K562 (cell line): ENCODE data around the gene ANTXRL. TPM values are rescaled to one million over a fixed set of nuclear protein-coding genes. Genes with fewer than 3 reads are reported as not detected.
A peak's percentile ranks its signal among the peaks of the same experiment; 100 is the strongest.
"Not testable (repeated sequence)": the region's sequence is repeated elsewhere in the genome, so short reads cannot be mapped to it uniquely, and the experiment has no call there.

Experiments
- ATAC-seq: fragments of 200-7000 bp; cut with Tn5 transposase; 3 replicates; pipeline ENCODE4 v1.9.1; 2020; ENCODE audit warnings: moderate library complexity
- BruUV-seq: library from RNA; stranded (reverse); fragments of 400-500 nt; replicated peaks from 2 replicates; lab custom pipeline; 2021; lab: Mats Ljungman, UMichigan
- CTCF ChIA-PET: fragments of 300-600 bp; formaldehyde crosslinking; extraction: SDS; loops from one replicate; lab custom pipeline; 2021; ENCODE audit warnings: low intra/inter-chr PET ratio; lab: Yijun Ruan, JAX
- POLR2A ChIA-PET: fragments of 300-600, 350-650 bp; sonication (Branson Sonifier 250); formaldehyde crosslinking; extraction: SDS; loops from one replicate; lab custom pipeline; 2021; ENCODE audit warnings: antibody characterized with exemption, inconsistent platforms; lab: Yijun Ruan, JAX
- DNase-seq, 4 experiments: peaks; one replicate each; pipeline versions ENCODE4 v3.0.0 to v3.0.0-alpha.2; 2011 to 2018; ENCODE audit warnings: low spot score in 3 of 4, mixed read lengths in 3 of 4; ENCODE audit errors: extremely low read depth in 1 of 4
- FAIRE-seq: peaks from 2 replicates; lab custom pipeline; 2011; peaks lifted over from hg19 to GRCh38; lab: Jason Lieb, UNC
- H2AFZ ChIP-seq: 2 replicates; pipeline ENCODE4 v1.6.0; 2011; ENCODE audit warnings: low read depth, low read length, control low read depth, inconsistent platforms
- H3K27ac ChIP-seq: fragments of 200-600 bp; 3 replicates; pipeline ENCODE4 v1.8.0; 2011; ENCODE audit warnings: low read depth, mild to moderate bottlenecking, control low read depth, inconsistent platforms, low read length, moderate library complexity, mixed read lengths; ENCODE audit errors: extremely low read depth
- H3K27me3 ChIP-seq, 2 experiments: fragments of 300-600 bp in 1 of 2; 2 replicates in 1 of 2; 3 replicates in 1 of 2; pipeline versions ENCODE4 v1.6.0 to v1.8.0; 2011; ENCODE audit warnings: inconsistent platforms in 2 of 2, low read length in 2 of 2, mild to moderate bottlenecking in 1 of 2, mixed read lengths in 1 of 2, moderate library complexity in 1 of 2; ENCODE audit not compliant: control insufficient read depth in 2 of 2, insufficient read depth in 2 of 2
- H3K36me3 ChIP-seq: fragments of 300-600 bp; 3 replicates; pipeline ENCODE4 v1.8.0; 2011; ENCODE audit warnings: mild to moderate bottlenecking, low read length, inconsistent platforms; ENCODE audit not compliant: control insufficient read depth, insufficient read depth
- H3K4me1 ChIP-seq, 2 experiments: fragments of 200-600 bp in 1 of 2; replicated peaks in 1 of 2; 2 replicates in 1 of 2; 3 replicates in 1 of 2; pipeline versions ENCODE4 v1.5.1 to v1.8.0; 2011; ENCODE audit warnings: inconsistent platforms in 2 of 2, low read length in 2 of 2, mild to moderate bottlenecking in 1 of 2, mixed read lengths in 1 of 2, moderate library complexity in 1 of 2; ENCODE audit not compliant: control insufficient read depth in 2 of 2, insufficient read depth in 2 of 2
- H3K4me2 ChIP-seq: 2 replicates; pipeline ENCODE4 v1.6.1; 2011; ENCODE audit warnings: low read length, control low read depth, inconsistent platforms, mixed read lengths; ENCODE audit not compliant: insufficient read depth
- H3K4me3 ChIP-seq: fragments of 200-600 bp; sonication (generic), shearing (Covaris generic); 2 replicates; pipeline ENCODE4 v1.5.1; 2016; ENCODE audit warnings: control low read depth, inconsistent platforms
- H3K79me2 ChIP-seq: fragments of 200-600 bp; 3 replicates; pipeline ENCODE4 v1.8.0; 2011; ENCODE audit warnings: low read length, inconsistent platforms; ENCODE audit not compliant: control insufficient read depth, insufficient read depth
- H3K9ac ChIP-seq, 2 experiments: 2 replicates each; pipeline versions ENCODE4 v1.6.0 to v1.6.1; 2011; ENCODE audit warnings: low read depth in 2 of 2, low read length in 2 of 2, control low read depth in 1 of 2, inconsistent platforms in 1 of 2, mild to moderate bottlenecking in 1 of 2, mixed read lengths in 1 of 2; ENCODE audit not compliant: insufficient read depth in 1 of 2
- H3K9me1 ChIP-seq: one replicate; pipeline ENCODE4 v1.6.0; 2011; ENCODE audit warnings: inconsistent platforms, mild to moderate bottlenecking, low read length, moderate library complexity; ENCODE audit not compliant: control insufficient read depth, insufficient read depth
- H3K9me3 ChIP-seq: replicated peaks from 2 replicates; pipeline ENCODE4 v1.5.1; 2011; ENCODE audit warnings: low read depth, low read length, inconsistent platforms; ENCODE audit not compliant: control insufficient read depth, insufficient read depth
- H4K20me1 ChIP-seq: replicated peaks from 2 replicates; pipeline ENCODE4 v1.6.1; 2011; ENCODE audit warnings: low read length, inconsistent platforms, mixed read lengths; ENCODE audit not compliant: control insufficient read depth, insufficient read depth
- BHLHE40 ChIP-seq: IDR thresholded peaks from 2 replicates; pipeline ENCODE4 v1.6.1; 2011; ENCODE audit warnings: low read length, improper control_type of control experiment
- HINFP ChIP-seq: fragments of 450-650 bp; conservative IDR thresholded peaks from 2 replicates; pipeline ENCODE4 v1.6.1; 2016; ENCODE audit warnings: missing genetic modification characterization, low read depth, mild to moderate bottlenecking, control low read depth, missing compliant biosample characterization
- XRCC5 ChIP-seq: fragments of 200-400 bp; formaldehyde crosslinking; IDR thresholded peaks from 2 replicates; pipeline ENCODE4 v1.6.1; 2017; ENCODE audit warnings: low read depth, mild to moderate bottlenecking, low read length
- ZNF609 ChIP-seq: sonication (generic); formaldehyde crosslinking; IDR thresholded peaks from 2 replicates; pipeline ENCODE4 v1.8.1; 2023; ENCODE audit warnings: missing genetic modification reagents, mild to moderate bottlenecking, borderline replicate concordance
- WGBS: fragments of 100-300 bp; shearing (Covaris generic); methylation state at CpG from one replicate; pipeline ENCODE4 v1.1.6; 2016; ENCODE audit warnings: low coverage, mixed read lengths; ENCODE audit not compliant: insufficient coverage; ENCODE audit errors: missing lambda C conversion rate; 5-methylcytosine and 5-hydroxymethylcytosine counted together
- in situ Hi-C: fragments of 300-500 bp; cut with MboI; formaldehyde crosslinking; loops from 4 replicates; pipeline ENCODE4 v1.15.0; 2018; ENCODE audit warnings: inconsistent platforms, mixed read lengths
- intact Hi-C: fragments of 100-400 bp; cut with micrococcal nuclease; formaldehyde crosslinking; loops from 2 replicates; pipeline ENCODE4 v1.14.2; 2022
- polyA plus RNA-seq, 8 experiments: library from polyadenylated mRNA; depleted of rRNA in 4 of 8; stranded (reverse) in 5 of 8; unstranded in 3 of 8; fragments of >200 nt; fragmentation: Nextera tagmentation in 2 of 8; fragmentation: Illumina TruSeq in 1 of 8; extraction: Ambion mirVana in 2 of 8; extraction: Trizol in 1 of 8; gene quantifications; 2 replicates each; pipeline versions ENCODE4 v1.2.1 to v1.2.3, GENCODE V29; 2011 to 2014; ENCODE audit warnings: inconsistent platforms in 1 of 8, missing spikeins in 1 of 8
- total RNA-seq, 7 experiments: library from RNA; depleted of rRNA in 6 of 7; stranded (reverse); fragments of >200 nt in 6 of 7; fragmentation: Illumina TruSeq in 2 of 7; extraction: Trizol in 2 of 7; gene quantifications; 2 replicates each; pipeline versions ENCODE4 v1.2.1 to v1.2.3, GENCODE V29; 2011 to 2021; ENCODE audit warnings: low replicate concordance in 1 of 7

Gene ANTXRL
- total and polyA plus RNA-seq, 9 of the 15 experiments (the other 6 are each of a cell fraction or from before 2014, with no cell fraction given), result not detected

GRCh38 chr10:46248651-46249146 is 38.1 kb upstream of the ANTXRL start:
- CTCF ChIA-PET, result no interaction called here
- H4K20me1 ChIP-seq, result no peaks in the 10 kb centered on the region; the same call in 1 of the 2 replicates
- intact Hi-C loops, result no loop called here
- peaks cover 8 to 62% of the 10 kb centered on the region in 2 experiments; a peak in 4 of 5 replicates for H3K27me3 ChIP-seq
- H3K4me1 ChIP-seq, result peaks cover 2 to 5% of the 10 kb centered on the region in 2 experiments; a peak in 3 of 5 replicates
- no peaks in the 10 kb centered on the region for H3K9me1 ChIP-seq
- no peaks in the 10 kb centered on the region for H3K79me2 ChIP-seq
- ATAC-seq (no peak), FAIRE-seq (no peak), DNase-seq (no peak)
- H3K4me2 ChIP-seq, result no peak overlapping the region
- WGBS, result 3% methylated on average over 10 of the region's 10 CpGs
- POLR2A ChIA-PET, result no interaction called here
- no peaks in the 10 kb centered on the region for H3K9me3 ChIP-seq
- no peak overlapping the region for H3K4me3 ChIP-seq
- peak overlapping the region in 1 of 2 experiments; percentile 7; a peak in 1 of 4 replicates for H3K9ac ChIP-seq
- H3K27ac ChIP-seq, result no peak overlapping the region
- BruUV-seq, result no TSS peak
- no peak overlapping the region for H2AFZ ChIP-seq
- in situ Hi-C loops, result loop anchor here (5.0 to 25.0 kb wide), 2 partner anchors 69 to 1011 kb away; no protein-coding TSS in a partner anchor
- TF ChIP-seq ZNF609 (CRISPR knock-in tag) (no peak), BHLHE40 (0 out of 2 replicates have a peak, but pooled peaks have one; percentile 3), HINFP (tag) (no peak), XRCC5 (no peak)
- H3K36me3 ChIP-seq, result no peaks in the 10 kb centered on the region

- H3K36me3 ChIP-seq, H4K20me1 ChIP-seq, intact Hi-C loops, H3K4me1 ChIP-seq, H3K79me2 ChIP-seq, FAIRE-seq, BruUV-seq, POLR2A ChIA-PET, H2AFZ ChIP-seq, H3K27ac ChIP-seq, DNase-seq, H3K9me1 ChIP-seq, CTCF ChIA-PET, H3K9ac ChIP-seq, H3K4me3 ChIP-seq, H3K4me2 ChIP-seq, H3K9me3 ChIP-seq, ATAC-seq: not testable (repeated sequence)
- under 1% methylated on average over 8 of the region's 9 CpGs for WGBS
- in situ Hi-C loops, result loop anchor here (5.0 to 25.0 kb wide), 2 partner anchors 68 to 1012 kb away; no protein-coding TSS in a partner anchor
- peaks cover 8 to 71% of the 10 kb centered on the region in 2 experiments for H3K27me3 ChIP-seq
Observed at GRCh38 chr10:46249617-46250344, 37.0 kb upstream of the ANTXRL start.
